Skin epidermis (tissue), 12 donors: ENCODE measurements around the gene UNC93B1.
"Not testable (repeated sequence)": the region's sequence is repeated elsewhere in the genome, so short reads cannot be mapped to it uniquely, and the experiment has no call there.

Experiments used
- H3K27ac ChIP-seq, 21 experiments: fragments of 200-600 bp; sonication (generic) in 11 of 21; one replicate each; pipeline ENCODE4 v1.5.0; 2020; ENCODE audit warnings: mild to moderate bottlenecking in 3 of 21, inconsistent platforms in 2 of 21, moderate library complexity in 2 of 21
- H3K4me3 ChIP-seq, 7 experiments: fragments of 200-600 bp; sonication (generic) in 2 of 7; one replicate each; pipeline ENCODE4 v1.5.0; 2020; ENCODE audit warnings: inconsistent platforms in 2 of 7, mild to moderate bottlenecking in 2 of 7, moderate library complexity in 1 of 7

The UNC93B1 gene

DNA sequence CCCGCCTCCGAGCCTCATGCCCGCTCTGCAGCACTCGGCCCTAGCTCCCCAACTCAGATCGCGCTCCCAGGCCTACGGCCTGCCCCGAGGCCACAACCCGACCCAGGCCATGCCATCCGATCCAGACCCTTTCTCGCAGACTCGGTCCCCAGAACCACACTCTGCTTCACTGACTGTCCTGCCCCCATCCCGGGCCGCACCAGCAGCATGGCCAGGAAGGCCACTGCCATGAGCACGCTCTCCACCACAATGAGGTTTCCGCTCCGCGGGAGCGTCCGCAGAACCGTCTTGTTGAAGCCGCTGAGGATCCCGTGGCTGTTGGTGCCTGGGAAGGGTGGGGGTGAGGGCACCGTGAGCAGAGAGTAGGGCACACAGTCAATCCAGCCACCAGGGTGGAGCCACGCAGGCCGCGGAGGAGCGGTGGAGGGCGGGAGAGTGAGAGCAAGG lies 6.4 kb downstream of the UNC93B1 start:
- Histone ChIP-seq H3K4me3 (no peak overlapping the region), H3K27ac (peak overlapping the region in 1 of 21 experiments; percentile 46)

- Histone ChIP-seq H3K27ac (peak overlapping the region in 1 of 21 experiments; percentile 46), H3K4me3 (no peak overlapping the region)
Observed at GRCh38 chr11:67996622-67997474, 7.0 kb downstream of the UNC93B1 start.

- Histone ChIP-seq H3K4me3 (no peak overlapping the region), H3K27ac (no peak overlapping the region)
Observed at GRCh38 chr11:67996051-67996450, 7.8 kb downstream of the UNC93B1 start.

DNA sequence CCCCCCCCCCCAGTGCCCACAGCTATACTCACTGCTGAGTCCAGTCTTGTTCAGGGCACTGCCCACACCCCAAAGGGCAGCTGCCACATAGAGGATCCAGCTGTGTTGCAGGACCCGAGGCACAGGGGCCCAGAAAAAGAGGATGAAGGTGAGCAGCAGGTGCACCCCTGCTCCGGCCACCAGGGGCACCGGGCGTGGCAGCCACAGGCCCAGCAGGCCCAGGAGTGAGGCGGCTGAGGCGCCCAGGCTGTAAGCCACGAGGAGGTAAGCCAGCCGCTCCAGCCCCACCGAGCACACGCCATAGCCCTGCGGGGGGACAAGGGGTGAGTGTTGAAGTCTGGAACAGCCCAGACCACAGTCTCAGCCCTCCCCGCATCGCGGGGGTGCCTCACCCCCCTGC lies 8.3 kb downstream of the UNC93B1 start:
- H3K4me3 ChIP-seq, H3K27ac ChIP-seq: not testable (repeated sequence)

GRCh38 chr11:67995129-67995528 lies 8.8 kb downstream of the UNC93B1 start:
- H3K4me3 ChIP-seq, H3K27ac ChIP-seq: not testable (repeated sequence)

- not testable (repeated sequence) for H3K4me3 ChIP-seq, H3K27ac ChIP-seq
Observed at GRCh38 chr11:67994387-67994786, 9.5 kb downstream of the UNC93B1 start.

- not testable (repeated sequence) for H3K27ac ChIP-seq, H3K4me3 ChIP-seq
Observed at GRCh38 chr11:67993821-67994220, 10.1 kb downstream of the UNC93B1 start.

GRCh38 chr11:67991347-67992121 lies 12.4 kb downstream of the UNC93B1 start:
- H3K4me3 ChIP-seq, result not testable (repeated sequence)
- peak overlapping the region in 1 of 21 experiments; percentile 48 for H3K27ac ChIP-seq

DNA sequence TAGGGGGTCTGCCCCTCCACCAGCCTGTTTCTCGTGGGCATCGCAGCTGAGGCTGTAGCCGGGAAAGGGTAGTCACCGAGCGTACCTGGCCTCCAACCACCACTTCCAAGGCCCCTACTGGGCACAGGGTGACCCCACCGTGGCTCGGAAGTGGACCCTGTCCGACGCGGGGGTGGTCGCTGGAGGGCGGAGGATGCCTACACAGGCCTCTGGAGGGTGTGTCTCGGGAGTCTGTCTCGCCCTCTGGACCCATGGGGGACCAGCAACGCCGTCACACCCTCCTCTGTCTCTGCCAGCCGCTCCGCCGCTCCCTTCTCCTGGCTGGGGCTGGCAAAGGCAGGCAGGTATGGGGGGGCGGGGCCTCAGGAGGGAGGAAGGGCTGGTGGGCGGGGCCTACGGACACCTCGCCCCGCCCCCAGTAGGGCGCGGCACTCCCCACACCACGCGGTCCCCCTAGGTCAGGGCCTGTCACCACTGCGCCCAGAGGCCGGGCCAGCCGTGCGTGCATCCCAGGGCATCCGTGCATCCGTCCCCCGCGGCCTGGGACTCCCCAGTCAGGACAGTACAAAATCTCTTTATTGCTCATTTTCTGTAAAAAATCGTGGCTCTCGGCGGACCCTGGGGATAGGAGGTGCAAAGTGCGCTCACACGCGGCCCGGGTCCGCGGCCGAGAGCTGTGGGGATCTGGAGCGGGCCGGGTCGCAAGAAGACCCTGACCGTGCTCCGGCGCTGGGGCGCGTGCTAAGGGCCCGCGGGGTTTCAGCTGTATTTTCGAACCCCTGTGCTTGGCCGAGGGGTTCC lies 13.2 kb downstream of the UNC93B1 start:
- H3K27ac ChIP-seq, result peak overlapping the region in 2 of 21 experiments; percentile 54 to 61
- H3K4me3 ChIP-seq, result not testable (repeated sequence)

DNA sequence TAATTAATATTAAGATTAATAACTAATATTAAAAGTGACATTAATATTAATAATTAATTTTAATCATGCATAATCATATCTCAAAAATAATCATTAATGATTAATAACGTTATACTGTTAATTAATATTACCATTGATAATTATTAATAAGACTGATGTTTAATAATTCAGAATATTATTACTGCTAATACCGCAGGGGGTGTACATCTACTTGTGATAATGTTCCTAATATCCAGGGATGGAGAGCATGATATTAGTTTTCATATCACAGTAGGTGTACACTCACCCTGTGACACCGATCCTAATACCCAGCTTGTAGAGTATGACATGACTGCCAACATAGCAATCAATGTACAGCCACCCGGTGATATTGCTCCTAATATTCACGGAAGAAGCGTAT lies 18.6 kb downstream of the UNC93B1 start:
- H3K4me3 ChIP-seq, H3K27ac ChIP-seq: not testable (repeated sequence)

- H3K4me3 ChIP-seq, result no peak overlapping the region
- no peak overlapping the region for H3K27ac ChIP-seq
Observed at GRCh38 chr11:67983951-67984350, 19.9 kb downstream of the UNC93B1 start.

DNA sequence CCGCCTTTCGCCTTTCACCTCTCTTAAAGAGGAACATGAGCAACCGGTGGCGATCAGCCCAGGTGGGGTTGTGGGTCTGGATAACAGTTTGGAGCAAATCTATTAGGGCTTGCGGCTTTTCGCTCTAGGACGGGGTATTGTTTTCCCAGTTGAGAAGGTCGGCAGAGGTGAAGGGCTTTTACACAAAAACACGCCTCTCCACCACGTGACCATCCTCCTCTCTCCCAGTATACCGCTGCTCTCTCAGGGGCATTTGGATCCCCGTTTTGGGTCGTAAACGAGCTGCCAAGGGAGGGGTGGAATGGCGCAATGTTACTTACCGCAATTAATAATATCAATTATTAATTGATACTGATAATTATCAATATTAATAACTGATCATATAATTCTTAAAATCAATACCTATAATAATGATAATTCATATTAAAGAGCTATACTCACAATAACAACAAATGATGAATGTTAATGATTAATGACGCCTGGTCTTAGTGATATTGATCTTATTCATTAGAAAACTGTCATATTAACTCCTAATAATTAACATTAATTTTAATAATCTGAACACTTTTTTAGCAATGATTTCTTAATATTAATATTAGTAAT lies 21.5 kb downstream of the UNC93B1 start:
- not testable (repeated sequence) for H3K27ac ChIP-seq, H3K4me3 ChIP-seq

DNA sequence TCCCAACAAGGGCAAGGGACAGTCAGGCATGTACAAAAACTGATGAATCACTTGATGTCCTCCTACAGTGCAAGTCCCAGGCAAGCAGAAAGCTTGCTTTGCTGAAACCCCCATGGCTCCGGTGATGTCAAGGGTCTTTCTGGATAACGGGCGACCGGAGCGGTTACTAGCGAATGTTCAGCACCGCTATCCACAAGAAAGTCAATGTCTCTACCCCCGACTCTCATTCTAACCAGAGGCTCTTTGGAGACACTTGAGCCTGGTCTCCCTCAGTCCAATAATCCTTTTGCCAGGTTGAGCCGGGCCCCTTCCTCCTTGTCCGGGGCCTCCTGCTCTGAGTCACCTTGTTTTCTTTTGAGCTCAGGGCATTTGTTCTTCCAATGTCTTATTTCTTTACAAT lies 22.7 kb downstream of the UNC93B1 start:
- H3K27ac ChIP-seq, H3K4me3 ChIP-seq: not testable (repeated sequence)

- peak overlapping the region in 1 of 7 experiments; percentile 2 for H3K4me3 ChIP-seq
- peak overlapping the region in 3 of 21 experiments; percentile 1 to 55 (median 11) for H3K27ac ChIP-seq
Observed at GRCh38 chr11:67978766-67979418, 25.0 kb downstream of the UNC93B1 start.

- H3K27ac ChIP-seq, H3K4me3 ChIP-seq: not testable (repeated sequence)
Observed at GRCh38 chr11:67974746-67975145, 29.2 kb downstream of the UNC93B1 start.

DNA sequence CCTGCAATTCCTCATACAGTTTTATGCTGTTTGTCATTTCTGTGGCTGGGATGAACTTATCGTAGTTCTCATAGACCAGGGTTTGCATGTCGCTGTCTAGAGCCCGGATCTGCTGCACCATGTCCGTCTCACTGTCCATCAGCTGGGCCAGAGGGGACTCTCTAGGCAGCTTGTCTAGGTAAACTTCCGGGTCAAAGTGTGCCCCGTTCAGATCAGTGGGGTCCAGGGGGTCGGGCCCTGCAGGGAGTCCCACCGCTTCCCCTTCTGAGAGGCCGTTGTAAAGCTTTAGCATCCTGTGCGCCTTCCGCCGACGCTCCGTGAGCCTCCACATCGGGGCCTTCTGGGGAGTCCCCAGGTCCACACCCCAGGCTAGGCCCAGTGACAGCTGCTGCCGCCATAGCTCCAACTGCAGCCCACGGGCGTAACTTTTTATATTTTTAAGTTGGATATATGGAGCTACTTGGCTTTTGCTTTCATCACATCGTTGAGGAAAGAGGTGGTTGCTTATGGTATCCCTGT lies 38.0 kb downstream of the UNC93B1 start:
- H3K4me3 ChIP-seq, H3K27ac ChIP-seq: not testable (repeated sequence)

DNA sequence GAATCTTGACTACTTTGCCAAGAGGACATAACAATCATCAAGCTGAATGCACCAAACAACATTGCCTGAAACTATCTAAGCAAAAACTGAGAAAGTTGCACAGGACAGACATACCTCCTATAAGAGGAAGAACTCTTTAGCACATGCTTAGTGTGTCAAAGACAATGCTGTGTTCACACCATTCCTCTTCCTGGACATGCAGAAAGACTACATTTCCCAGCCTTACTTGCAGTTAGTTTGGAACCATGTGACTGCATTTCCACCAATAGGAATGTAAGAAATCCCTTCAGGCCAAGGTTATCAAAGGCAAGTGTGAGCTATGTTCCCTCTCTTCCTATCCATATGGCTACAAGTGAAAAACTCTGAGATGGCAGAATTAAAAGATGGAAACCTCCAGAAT lies 39.2 kb downstream of the UNC93B1 start:
- H3K27ac ChIP-seq, H3K4me3 ChIP-seq: not testable (repeated sequence)

DNA sequence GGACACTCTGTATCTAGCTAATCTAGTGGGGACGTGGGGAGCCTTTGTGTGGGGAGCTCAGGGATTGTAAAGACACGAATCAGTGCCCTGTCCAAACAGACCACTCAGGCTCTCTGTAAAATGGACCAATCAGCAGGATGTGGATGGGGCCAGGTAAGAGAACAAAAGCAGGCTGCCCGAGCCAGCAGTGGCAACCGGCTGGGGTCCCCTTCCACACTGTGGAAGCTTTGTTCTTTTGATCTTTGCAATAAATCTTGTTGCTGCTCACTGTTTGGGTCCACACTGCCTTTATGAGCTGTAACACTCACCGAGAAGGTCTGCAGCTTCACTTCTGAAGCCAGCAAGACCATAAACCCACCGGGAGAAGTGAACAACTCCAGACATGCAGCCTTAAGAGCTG lies 40.0 kb downstream of the UNC93B1 start:
- H3K27ac ChIP-seq, H3K4me3 ChIP-seq: not testable (repeated sequence)

GRCh38 chr11:67963217-67963616 lies 40.7 kb downstream of the UNC93B1 start:
- not testable (repeated sequence) for H3K27ac ChIP-seq, H3K4me3 ChIP-seq
